Lower lobe of right lung (tissue), 2 donors: ENCODE data around the gene PLOD3. TPM values are rescaled to one million over a fixed set of nuclear protein-coding genes. Genes with fewer than 3 reads are reported as not detected.
A peak's percentile ranks its signal among the peaks of the same experiment; 100 is the strongest.

ENCODE experiments used
- ATAC-seq, 2 donors: fragments of 200-7000 bp; cut with Tn5 transposase; one replicate each; pipeline ENCODE4 v1.9.1; 2020 to 2022; ENCODE audit warnings: mild to moderate bottlenecking in 2 of 2, moderate library complexity in 2 of 2
- DNase-seq: peaks from one replicate; pipeline ENCODE4 v3.0.0-alpha.2; 2020
- H3K27ac ChIP-seq: fragments of 200-600 bp; one replicate; pipeline ENCODE4 v1.8.0; 2022
- H3K27me3 ChIP-seq: fragments of 200-600 bp; one replicate; pipeline ENCODE4 v1.8.0; 2022; ENCODE audit warnings: low read depth
- H3K36me3 ChIP-seq: fragments of 200-600 bp; one replicate; pipeline ENCODE4 v1.8.0; 2022; ENCODE audit warnings: mild to moderate bottlenecking
- H3K4me1 ChIP-seq: fragments of 200-600 bp; one replicate; pipeline ENCODE4 v1.8.0; 2022
- H3K4me3 ChIP-seq: fragments of 200-600 bp; one replicate; pipeline ENCODE4 v1.8.0; 2022; ENCODE audit warnings: mild to moderate bottlenecking
- H3K9me3 ChIP-seq: fragments of 200-600 bp; one replicate; pipeline ENCODE4 v1.8.0; 2022
- CTCF ChIP-seq: fragments of 200-600 bp; IDR thresholded peaks from one replicate; pipeline ENCODE4 v1.8.0; 2022; ENCODE audit warnings: antibody characterized with exemption, mild to moderate bottlenecking
- intact Hi-C: fragments of 100-400 bp; cut with DNase I; formaldehyde crosslinking; loops from one replicate; pipeline ENCODE4 v1.11.0; 2022
- total RNA-seq: library from RNA; stranded (reverse); fragmentation: NEBNext Ultra II Directional; extraction: Animal tissue kit (Norgen Biotek cat#: 25700); gene quantifications from one replicate; pipeline ENCODE4 v1.2.1, GENCODE V29; 2021
- donor health status: DM: no; HTN: yes; CAD: no; lungs with severe emphysema.

PLOD3 gene
- total RNA-seq, 1 donor from 2014 or later, result 87.9 TPM

- intact Hi-C loops, result no loop called here
- no peak for ATAC-seq
Observed at GRCh38 chr7:101179117-101179516, 38.3 kb downstream of the PLOD3 start.

GRCh38 chr7:101177644-101178043 lies 39.7 kb downstream of the PLOD3 start:
- peaks cover 95% of the 10 kb centered on the region for H3K27me3 ChIP-seq

More at GRCh38 chr7:101179117-101179516, 38.3 kb downstream of the PLOD3 start:
- TF ChIP-seq CTCF, result no peak
- H3K9me3 ChIP-seq, result no peaks in the 10 kb centered on the region
- H3K4me3 ChIP-seq, result no peak overlapping the region
- no peaks in the 10 kb centered on the region for H3K36me3 ChIP-seq
- peaks cover 87% of the 10 kb centered on the region for H3K27me3 ChIP-seq
- no peak overlapping the region for H3K27ac ChIP-seq
- DNase-seq, result no peak
- H3K4me1 ChIP-seq, result peaks cover 7% of the 10 kb centered on the region

GRCh38 chr7:101175664-101176063 lies 41.7 kb downstream of the PLOD3 start:
- no peaks in the 10 kb centered on the region for H3K36me3 ChIP-seq
- H3K27ac ChIP-seq, result no peak overlapping the region
- peaks cover 99% of the 10 kb centered on the region for H3K27me3 ChIP-seq
- DNase-seq, result no peak
- no peaks in the 10 kb centered on the region for H3K9me3 ChIP-seq
- ATAC-seq, result no peak
- no peak overlapping the region for H3K4me3 ChIP-seq
- TF ChIP-seq CTCF, result no peak
- intact Hi-C loops, result no loop called here
- peaks cover 31% of the 10 kb centered on the region for H3K4me1 ChIP-seq

More at GRCh38 chr7:101177644-101178043, 39.7 kb downstream of the PLOD3 start:
- DNase-seq, result no peak
- no peak overlapping the region for H3K27ac ChIP-seq
- no peak for TF ChIP-seq CTCF
- no peaks in the 10 kb centered on the region for H3K9me3 ChIP-seq
- H3K36me3 ChIP-seq, result no peaks in the 10 kb centered on the region
- ATAC-seq, result no peak
- no peak overlapping the region for H3K4me3 ChIP-seq
- H3K4me1 ChIP-seq, result peaks cover 20% of the 10 kb centered on the region
- intact Hi-C loops, result no loop called here

GRCh38 chr7:101174322-101174854 lies 43.0 kb downstream of the PLOD3 start:
- ATAC-seq (no peak), DNase-seq (no peak)
- H3K4me1 ChIP-seq, result peaks cover 32% of the 10 kb centered on the region
- no peak overlapping the region for H3K4me3 ChIP-seq
- no peak for TF ChIP-seq CTCF
- peaks cover 99% of the 10 kb centered on the region for H3K27me3 ChIP-seq
- H3K36me3 ChIP-seq, result no peaks in the 10 kb centered on the region
- no peak overlapping the region for H3K27ac ChIP-seq
- intact Hi-C loops, result no loop called here
- no peaks in the 10 kb centered on the region for H3K9me3 ChIP-seq

GRCh38 chr7:101173752-101174244 lies 43.6 kb downstream of the PLOD3 start:
- no peak overlapping the region for H3K27ac ChIP-seq
- peaks cover 32% of the 10 kb centered on the region for H3K4me1 ChIP-seq
- no peaks in the 10 kb centered on the region for H3K36me3 ChIP-seq
- TF ChIP-seq CTCF, result no peak
- peak overlapping the region; percentile 13 for H3K4me3 ChIP-seq
- intact Hi-C loops, result no loop called here
- peaks cover 100% of the 10 kb centered on the region for H3K27me3 ChIP-seq
- DNase-seq (no peak), ATAC-seq (peak; percentile 48 to 54)
- H3K9me3 ChIP-seq, result no peaks in the 10 kb centered on the region
